COLO829 (cell line): ENCODE data around the gene CTAG1B.
"Not testable (repeated sequence)": the region's sequence is repeated elsewhere in the genome, so short reads cannot be mapped to it uniquely, and the experiment has no call there.

Source experiments
- DNase-seq: peaks from one replicate; pipeline ENCODE4 v3.0.0; 2012; ENCODE audit warnings: low spot score

The CTAG1B gene

GRCh38 chrX:154619182-154619581 is at the start of gene CTAG1B:
Gene CTAG1B (minus strand): TSS chrX:154619282. CDS start chrX:154619218, 64 bp downstream.
- DNase-seq, result not testable (repeated sequence)

DNA sequence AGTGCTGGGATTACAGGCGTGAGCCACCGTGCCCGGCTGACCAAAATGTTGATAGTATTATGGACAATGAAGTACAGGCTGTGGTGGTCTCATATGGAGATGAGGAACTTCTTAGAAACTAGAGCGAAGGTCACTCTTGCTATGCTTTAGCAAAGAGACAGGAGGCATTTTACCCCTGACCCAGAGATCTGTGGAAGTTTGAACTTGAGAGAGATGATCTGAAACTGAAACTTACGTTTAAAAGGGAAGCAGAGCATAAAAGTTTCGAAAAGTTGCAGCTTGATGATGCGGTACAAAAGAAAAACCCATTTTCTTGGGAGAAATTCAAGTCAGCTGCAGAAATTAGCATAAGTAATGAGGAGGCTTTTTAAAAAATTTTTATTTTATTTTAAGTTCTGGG is 42.8 kb upstream of the CTAG1B start:
- DNase-seq, result no peak

- DNase-seq, result no peak
Measured at GRCh38 chrX:154661170-154661569, 42.1 kb upstream of the CTAG1B start.

GRCh38 chrX:154660541-154660940 is 41.5 kb upstream of the CTAG1B start:
- DNase-seq, result no peak

DNA sequence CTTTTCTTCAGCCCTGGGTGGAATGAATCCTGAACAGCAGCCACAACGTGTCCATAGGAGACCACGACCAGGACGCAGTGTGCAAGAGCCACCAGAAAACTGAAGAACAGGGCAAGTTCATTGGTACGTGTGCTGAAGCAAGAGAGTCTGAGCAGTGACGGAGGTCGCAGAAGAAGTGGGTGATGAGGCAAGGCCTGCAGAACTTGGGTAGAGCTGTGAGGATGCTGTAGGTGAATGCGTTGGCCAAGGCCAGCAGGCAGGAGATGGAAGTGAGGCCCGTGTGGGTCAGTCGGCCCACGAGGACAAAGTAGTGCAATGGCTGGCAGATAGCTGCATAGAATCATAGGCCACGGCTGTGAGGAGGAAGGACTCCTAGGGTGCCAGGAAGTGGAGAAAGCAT is 39.9 kb upstream of the CTAG1B start:
- DNase-seq, result no peak

- DNase-seq, result no peak
Measured at GRCh38 chrX:154658187-154658586, 39.1 kb upstream of the CTAG1B start.

- DNase-seq, result no peak
Measured at GRCh38 chrX:154657226-154657805, 38.2 kb upstream of the CTAG1B start.

GRCh38 chrX:154655786-154656185 is 36.7 kb upstream of the CTAG1B start:
- DNase-seq, result no peak

GRCh38 chrX:154655346-154655745 is 36.3 kb upstream of the CTAG1B start:
- DNase-seq, result no peak

DNA sequence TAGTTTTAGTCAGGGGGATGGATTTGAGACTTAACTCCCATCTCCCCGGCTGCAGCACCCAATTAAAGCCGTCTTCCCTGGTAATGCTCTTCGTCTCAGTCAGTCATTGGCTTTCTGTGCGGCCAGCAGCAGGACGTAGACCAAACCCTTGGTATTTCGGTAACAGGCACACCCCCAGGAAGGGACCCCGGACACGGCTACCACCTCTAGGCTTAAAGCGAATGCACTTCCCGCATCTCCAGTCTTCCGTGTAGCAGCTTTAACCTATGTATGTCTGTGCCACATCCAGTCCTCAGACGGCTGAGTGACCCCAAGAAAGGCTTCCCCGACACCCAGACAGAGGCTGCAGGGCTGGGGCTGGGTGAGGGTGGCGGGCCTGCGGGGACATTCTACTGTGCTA is 35.8 kb upstream of the CTAG1B start:
- no peak for DNase-seq

DNA sequence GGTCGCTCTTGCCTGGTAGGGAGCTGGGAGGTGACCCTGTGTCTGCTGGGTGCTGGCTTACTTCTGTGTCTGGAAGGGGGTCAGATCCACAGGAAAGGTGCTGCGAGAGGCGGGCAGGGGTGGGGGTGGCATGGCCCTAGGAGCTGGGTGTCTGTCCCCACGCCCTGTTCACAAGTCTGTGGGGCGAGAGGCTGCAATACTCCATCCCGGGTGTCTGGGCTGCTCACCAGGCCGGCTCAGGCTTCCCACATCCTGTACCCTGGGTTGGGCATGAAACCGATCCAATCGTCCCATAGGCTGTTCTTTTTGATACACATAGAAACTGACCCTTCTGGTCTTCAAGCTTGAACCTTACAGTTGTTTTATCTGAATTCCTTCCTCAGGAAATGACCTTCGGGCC is 35.3 kb upstream of the CTAG1B start:
- DNase-seq, result no peak

GRCh38 chrX:154653413-154653812 is 34.3 kb upstream of the CTAG1B start, which contains the start of gene CTAG2:
Gene CTAG2 (minus strand): TSS chrX:154653579. CDS start chrX:154653515, 64 bp downstream.
- not testable (repeated sequence) for DNase-seq

DNA sequence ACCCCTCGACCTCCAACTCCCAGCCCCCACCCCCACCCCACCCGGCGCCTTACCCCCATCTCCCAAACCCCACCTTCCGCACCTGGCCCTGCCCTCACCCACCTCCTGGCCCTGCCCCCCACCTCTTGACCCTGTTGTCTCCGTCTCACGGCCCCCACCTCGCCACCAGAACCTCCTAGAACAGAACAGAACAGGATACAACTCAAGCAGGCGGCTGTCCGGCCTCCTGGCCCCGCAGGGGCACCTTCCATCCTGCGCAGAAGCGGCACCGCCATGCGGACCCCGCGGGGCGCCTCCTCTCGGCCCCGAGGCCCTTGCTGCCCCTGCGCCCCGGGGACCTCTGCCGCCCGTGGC is 33.9 kb upstream of the CTAG1B start:
- no peak for DNase-seq

DNA sequence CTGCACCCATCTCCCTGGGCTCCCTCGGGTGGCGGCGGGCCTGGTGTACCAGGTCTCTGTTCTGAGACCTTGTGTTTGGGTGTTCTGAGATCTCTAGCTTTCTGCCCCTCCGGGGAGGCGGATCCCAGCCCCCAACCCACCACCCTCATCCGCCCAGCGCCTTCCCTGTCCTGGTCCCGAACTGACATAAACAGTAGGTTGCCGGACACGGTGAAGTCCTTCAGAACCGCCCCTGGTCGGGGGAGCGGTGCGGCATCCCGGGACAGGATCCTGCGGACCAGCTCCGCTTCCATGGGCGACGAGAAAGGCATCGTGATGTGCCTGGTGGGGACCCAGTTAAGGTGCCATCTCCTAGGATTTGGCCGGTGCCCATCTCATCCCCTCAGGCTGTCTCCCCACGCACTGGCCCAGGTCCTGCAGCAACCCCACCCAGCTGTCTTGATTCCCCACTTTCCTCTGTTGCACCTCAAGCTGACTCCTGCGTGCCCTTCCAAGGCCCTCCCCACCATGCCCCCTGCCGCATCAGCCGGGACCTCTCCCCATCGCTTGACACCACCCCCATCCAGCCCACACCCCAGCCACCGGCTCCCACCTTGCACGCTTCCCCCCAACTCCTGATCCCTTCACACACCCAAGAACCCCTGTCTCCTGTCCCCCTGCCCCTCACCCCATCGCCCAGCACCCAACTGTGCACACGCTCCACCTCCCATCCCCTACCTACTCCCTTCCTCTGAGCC is 33.4 kb upstream of the CTAG1B start:
- no peak for DNase-seq

DNA sequence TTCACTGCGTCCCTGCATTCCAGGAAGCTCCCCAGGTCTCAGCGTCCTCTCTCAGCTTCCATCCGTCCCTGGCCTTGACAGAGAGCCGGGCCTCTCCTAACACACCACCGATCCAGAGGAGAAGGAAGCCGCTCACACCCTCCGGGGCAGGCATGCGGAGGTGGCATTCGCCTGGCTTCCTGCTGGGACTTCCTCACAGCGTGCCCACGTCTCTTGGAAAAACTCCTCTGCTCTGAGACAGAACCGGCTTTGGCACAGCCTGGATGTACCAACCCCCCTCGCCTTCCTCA is 31.1 kb upstream of the CTAG1B start:
- no peak for DNase-seq

DNA sequence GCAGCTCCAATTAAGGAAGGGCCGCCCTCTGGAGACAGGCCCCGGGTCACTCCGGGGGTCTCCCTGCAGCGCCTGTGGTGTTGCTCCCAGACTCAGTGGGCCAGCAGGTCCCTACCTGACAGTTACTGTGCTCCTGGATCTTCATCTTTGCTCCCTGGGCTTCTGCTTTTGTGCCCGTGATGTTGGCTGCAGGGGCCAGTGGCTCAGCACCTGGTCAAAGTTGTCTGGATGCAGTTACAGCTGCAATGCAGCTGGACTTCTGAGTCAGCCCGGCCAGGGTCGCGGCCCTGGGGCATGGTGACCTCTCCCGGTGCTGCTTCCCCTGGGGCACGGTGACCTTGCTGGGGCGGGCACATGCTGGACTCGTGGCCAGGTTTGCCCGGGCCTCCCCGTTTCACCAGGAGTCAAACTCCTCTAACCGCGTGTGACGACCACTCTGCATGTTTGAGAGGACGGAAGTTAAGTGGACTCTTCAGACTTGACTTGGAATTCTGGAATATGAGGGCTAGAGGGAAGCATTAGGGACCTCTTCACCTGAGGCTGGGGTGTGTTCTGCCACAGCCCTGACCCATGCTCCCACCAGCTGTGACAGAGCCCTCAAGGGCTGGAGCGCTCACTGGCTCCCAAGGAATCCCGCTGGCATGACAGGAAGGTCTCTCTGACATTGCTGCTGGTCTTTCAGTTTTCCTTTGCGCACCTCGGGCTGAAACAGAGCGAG is 30.6 kb upstream of the CTAG1B start:
- no peak for DNase-seq

- no peak for DNase-seq
Measured at GRCh38 chrX:154648931-154649330, 29.8 kb upstream of the CTAG1B start.

DNA sequence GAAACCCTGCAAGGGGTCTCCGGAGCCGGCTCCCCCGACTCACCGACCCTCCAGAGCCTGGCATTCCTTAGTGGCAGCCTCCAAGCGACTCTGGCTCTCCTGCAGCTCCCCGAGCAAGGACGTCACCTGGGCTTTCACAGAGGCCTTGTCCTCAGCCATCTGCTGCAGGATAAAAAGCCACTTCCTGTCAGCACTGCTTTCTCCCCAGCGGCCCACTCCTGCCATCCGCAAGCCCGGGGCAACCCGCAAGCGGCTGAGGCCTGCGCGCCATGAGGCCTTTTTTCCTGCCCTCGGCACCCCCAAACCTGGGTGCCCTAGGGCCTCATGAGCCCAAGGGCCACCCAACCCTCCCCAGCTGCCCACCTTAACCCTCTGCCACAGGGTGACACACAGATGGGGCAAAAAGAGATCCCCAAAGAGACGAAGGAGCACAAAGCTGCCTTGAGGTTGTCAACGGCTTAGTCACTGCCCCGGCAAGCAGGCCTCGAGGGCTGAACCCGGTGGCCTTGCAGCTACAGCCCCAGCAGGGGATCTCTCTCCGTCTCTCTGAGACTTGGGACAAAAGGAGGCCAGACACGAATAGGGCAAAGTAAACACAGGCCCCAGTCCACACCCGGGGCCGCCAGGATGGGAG is 26.8 kb upstream of the CTAG1B start:
- not testable (repeated sequence) for DNase-seq

DNA sequence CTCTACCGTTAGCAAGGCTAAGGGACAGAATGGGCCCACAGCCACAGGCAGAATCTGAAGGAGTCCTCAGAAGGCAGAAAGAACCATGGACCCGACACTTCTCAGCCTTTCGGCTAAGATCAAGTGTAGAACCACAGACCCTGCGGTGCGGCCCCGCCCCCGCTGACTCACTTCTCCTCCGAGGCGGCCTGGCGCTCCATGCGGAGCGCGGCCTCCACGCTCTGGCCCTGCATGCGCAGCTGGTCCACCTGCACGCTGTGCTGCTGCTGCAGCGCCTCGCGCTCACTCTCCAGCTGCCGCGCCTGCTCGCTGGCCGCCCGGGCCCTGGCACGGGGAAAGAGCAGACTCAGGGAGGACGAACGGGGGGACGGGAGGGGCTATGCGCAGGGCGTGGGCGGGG is 24.6 kb upstream of the CTAG1B start:
- not testable (repeated sequence) for DNase-seq

DNA sequence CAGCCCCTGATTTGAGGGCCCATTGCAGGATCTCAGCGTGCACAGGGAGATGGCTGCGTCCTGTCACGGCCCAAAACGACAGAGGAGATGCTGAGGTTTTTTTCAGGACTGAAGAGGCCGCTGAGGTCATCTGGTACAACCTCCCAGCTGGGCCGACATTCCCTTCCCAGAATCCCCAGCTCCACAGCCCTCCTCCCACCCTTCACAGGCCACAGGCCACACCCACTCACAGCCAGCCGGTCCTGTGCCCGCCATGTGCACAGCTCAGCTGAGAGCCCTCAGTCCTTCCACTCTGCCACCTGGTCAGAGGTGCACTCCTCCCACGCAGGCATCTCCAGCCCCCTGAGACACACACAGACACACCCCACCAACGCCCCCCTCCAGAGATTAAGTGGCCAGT is 22.7 kb upstream of the CTAG1B start:
- not testable (repeated sequence) for DNase-seq

DNA sequence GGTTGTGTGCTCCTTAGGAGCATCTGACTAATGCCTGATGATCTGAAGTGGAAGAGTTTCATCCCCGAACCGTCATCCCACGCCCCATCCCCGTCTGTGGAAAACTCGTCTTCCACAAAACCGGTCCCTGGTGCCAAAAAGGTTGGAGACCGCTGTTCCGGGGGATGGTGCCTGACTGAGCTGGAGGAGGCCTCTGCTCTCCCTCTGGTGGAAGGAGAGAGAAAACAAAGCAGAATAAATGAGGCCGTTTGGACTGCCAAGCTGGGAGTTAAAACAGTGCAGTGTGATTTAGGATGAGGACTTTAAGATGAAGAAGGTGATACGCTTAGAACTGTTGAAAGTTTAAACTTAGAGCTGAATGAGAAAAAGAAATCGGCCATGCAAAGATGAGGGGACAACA is 14.6 kb upstream of the CTAG1B start:
- DNase-seq, result not testable (repeated sequence)

DNA sequence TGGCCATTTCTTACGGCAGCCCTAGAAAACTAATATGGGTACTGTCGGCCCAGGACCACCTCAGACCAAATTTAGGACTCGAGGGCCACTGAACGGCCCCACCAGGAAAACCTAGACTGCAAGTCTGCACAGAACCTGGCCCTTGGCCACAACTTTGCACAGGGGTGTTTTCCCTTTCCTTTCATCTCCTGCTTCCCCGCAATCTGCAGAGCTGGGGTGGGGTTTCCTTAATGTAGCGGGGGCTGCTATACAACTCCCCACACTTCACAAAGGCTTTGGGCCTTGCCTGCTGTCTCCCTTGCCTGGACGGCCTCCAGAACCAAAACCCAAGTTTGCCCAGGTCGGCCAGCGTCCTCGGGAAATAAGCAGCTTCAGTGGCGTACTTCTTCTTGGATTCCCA is 11.9 kb upstream of the CTAG1B start:
- DNase-seq, result not testable (repeated sequence)

DNA sequence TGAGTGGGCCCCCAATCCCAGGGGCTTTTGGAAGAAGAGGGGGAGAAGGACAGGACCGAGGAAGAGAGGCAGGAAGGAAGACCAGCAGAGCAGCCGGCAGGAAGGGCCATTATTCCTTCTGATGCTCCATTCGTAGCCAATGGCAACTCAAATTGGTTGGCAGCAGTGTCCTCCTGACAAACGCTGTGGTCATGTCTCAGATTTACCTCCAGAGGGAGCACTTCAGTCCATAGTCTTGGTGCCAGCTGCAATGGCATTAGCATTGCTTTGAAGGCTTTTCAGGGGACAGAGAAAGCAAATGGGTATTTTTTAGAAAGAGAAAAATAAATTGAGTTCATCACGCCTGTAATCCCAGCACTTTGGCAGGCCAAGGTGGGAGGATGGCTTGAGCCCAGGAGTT is 9.9 kb upstream of the CTAG1B start:
- DNase-seq, result not testable (repeated sequence)
